GM20000 (cell line): Measurements from ENCODE around the gene NUP62.

Experiments used
- DNase-seq: peaks from one replicate; pipeline ENCODE4 v3.0.0; 2012; ENCODE audit warnings: low spot score
- TF ChIP-seq, protein P1 (sequence below): IDR thresholded peaks from 2 replicates; pipeline ENCODE4 v1.5.1; 2012; ENCODE audit warnings: mild to moderate bottlenecking, control low read depth; ENCODE audit errors: extremely low read depth, missing control alignments

NUP62 gene

DNA sequence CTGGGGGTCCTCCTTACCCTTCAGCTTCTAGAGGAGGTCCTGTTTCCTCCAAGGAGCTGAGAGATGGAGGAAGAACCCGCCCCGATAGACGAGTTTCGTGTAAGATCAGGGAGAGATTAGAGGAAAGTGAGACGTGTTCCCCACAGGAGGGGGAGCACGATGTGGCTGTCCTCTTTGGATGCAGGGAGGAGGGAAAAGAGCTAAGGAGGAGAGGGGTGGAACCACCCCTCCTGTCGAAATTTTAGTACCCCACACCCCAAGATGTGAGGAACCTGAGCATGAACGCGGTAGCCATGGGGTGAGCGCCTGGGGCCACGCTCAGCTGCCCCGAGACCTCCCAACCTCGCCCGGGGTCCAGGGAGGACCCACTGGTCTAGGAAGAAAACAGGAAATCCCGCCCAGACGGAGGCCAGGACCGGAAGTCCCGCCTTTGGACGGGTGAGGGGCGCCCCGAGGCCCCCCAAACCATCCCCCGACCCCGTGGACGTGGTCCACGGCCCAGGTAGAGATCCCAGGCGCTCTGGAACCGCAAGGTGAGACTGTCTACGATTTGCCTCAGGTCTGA lies 53.4 kb downstream of the NUP62 start:
- DNase-seq: peak; percentile 68
- TF ChIP-seq, protein P1, sequence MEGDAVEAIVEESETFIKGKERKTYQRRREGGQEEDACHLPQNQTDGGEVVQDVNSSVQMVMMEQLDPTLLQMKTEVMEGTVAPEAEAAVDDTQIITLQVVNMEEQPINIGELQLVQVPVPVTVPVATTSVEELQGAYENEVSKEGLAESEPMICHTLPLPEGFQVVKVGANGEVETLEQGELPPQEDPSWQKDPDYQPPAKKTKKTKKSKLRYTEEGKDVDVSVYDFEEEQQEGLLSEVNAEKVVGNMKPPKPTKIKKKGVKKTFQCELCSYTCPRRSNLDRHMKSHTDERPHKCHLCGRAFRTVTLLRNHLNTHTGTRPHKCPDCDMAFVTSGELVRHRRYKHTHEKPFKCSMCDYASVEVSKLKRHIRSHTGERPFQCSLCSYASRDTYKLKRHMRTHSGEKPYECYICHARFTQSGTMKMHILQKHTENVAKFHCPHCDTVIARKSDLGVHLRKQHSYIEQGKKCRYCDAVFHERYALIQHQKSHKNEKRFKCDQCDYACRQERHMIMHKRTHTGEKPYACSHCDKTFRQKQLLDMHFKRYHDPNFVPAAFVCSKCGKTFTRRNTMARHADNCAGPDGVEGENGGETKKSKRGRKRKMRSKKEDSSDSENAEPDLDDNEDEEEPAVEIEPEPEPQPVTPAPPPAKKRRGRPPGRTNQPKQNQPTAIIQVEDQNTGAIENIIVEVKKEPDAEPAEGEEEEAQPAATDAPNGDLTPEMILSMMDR: no peak

DNA sequence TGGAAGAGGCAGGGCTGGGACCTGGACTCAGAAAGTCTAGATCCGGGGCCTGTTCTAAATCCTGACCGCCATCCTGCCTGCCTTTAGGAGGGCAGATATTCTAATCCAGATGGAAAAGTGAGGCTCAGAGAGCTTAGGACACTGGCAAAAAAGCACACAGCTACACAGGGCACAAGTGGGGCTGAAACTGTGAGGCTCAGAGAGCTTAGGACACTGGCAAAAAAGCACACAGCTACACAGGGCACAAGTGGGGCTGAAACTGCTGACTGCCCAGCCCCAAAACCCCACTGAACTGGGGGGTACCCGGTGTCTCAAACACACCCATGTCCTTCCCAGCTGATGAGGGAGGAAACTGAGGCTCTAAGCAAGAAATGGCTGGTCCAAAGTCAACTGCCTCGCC lies 54.1 kb downstream of the NUP62 start:
- TF ChIP-seq, protein P1: no peak
- DNase-seq: no peak

- no peak for DNase-seq
- TF ChIP-seq, protein P1: no peak
Measured at GRCh38 chr19:49874503-49875157, 54.7 kb downstream of the NUP62 start.

- TF ChIP-seq, protein P1: no peak
- DNase-seq: no peak
Measured at GRCh38 chr19:49873834-49874233, 55.5 kb downstream of the NUP62 start.

- DNase-seq: no peak
- TF ChIP-seq, protein P1: no peak
Measured at GRCh38 chr19:49873129-49873521, 56.2 kb downstream of the NUP62 start.

- TF ChIP-seq, protein P1: no peak
- no peak for DNase-seq
Measured at GRCh38 chr19:49872245-49873128, 56.8 kb downstream of the NUP62 start.

- TF ChIP-seq, protein P1: no peak
- no peak for DNase-seq
Measured at GRCh38 chr19:49871349-49871985, 57.8 kb downstream of the NUP62 start.
